ENCODE data around the gene MTHFSD.

GRCh38 chr16:86495357-86495701 lies 59.7 kb downstream of the MTHFSD start:
- TF ChIP-seq POLR2A (IDR thresholded peaks at IDR 0.05) (no peak), CTCF (IDR thresholded peaks at IDR 0.05) (no peak), EP300 (IDR thresholded peaks at IDR 0.05) (no peak)

Measured in tibial nerve (tissue), 4 donors.